GM12878 (cell line): Measurements from ENCODE around the gene PMF1. TPM values are rescaled to one million over a fixed set of nuclear protein-coding genes. Genes with fewer than 3 reads are reported as not detected.

ENCODE experiments used
- ATAC-seq: fragments of 200-7000 bp; cut with Tn5 transposase; 3 replicates; pipeline ENCODE4 v1.9.1; 2020; ENCODE audit warnings: mild to moderate bottlenecking, moderate library complexity
- BruUV-seq: library from RNA; stranded (reverse); fragments of 400-500 nt; replicated peaks from 2 replicates; lab custom pipeline; 2021; lab: Mats Ljungman, UMichigan
- CTCF ChIA-PET: fragments of 300-600 bp; sonication (Branson Sonifier 250); formaldehyde crosslinking; extraction: SDS; loops from one replicate; lab custom pipeline; 2021; ENCODE audit warnings: inconsistent platforms; lab: Yijun Ruan, JAX
- POLR2A ChIA-PET: fragments of 350-600 bp; formaldehyde crosslinking; extraction: SDS; loops from one replicate; lab custom pipeline; 2021; ENCODE audit warnings: inconsistent platforms; lab: Charles Lee
- RAD21 ChIA-PET: fragments of 300-600 bp; sonication (Branson Sonifier 250); formaldehyde crosslinking; loops from one replicate; lab custom pipeline; 2023; ENCODE audit warnings: antibody characterized with exemption; ENCODE audit not compliant: unreplicated experiment; lab: Charles Lee
- SMC1A ChIA-PET: fragments of 300-600 bp; sonication (Branson Sonifier 250); formaldehyde crosslinking; loops from one replicate; lab custom pipeline; 2023; ENCODE audit not compliant: unreplicated experiment, uncharacterized antibody; lab: Charles Lee
- DNase-seq: peaks from one replicate; pipeline ENCODE4 v3.0.0-alpha.2; 2011; ENCODE audit warnings: low read depth, low spot score
- FAIRE-seq: peaks from 3 replicates; lab custom pipeline; 2011; peaks lifted over from hg19 to GRCh38; lab: Jason Lieb, UNC
- H2AFZ ChIP-seq: 2 replicates; pipeline ENCODE4 v1.6.0; 2011; ENCODE audit warnings: low read depth, low read length, control low read depth; ENCODE audit not compliant: control insufficient read depth
- H3K27ac ChIP-seq: 2 replicates; pipeline ENCODE4 v1.5.1; 2011; ENCODE audit warnings: control low read depth; ENCODE audit not compliant: control insufficient read depth, insufficient read depth
- H3K27me3 ChIP-seq, 2 experiments: replicated peaks in 1 of 2; 2 replicates each; pipeline versions ENCODE4 v1.6.0 to v1.6.1; 2011; ENCODE audit warnings: low read length in 1 of 2; ENCODE audit not compliant: control insufficient read depth in 2 of 2, insufficient read depth in 2 of 2
- H3K36me3 ChIP-seq, 2 experiments: 2 replicates each; pipeline ENCODE4 v1.5.1; 2011; ENCODE audit warnings: low read length in 1 of 2; ENCODE audit not compliant: control insufficient read depth in 2 of 2, insufficient read depth in 2 of 2
- H3K4me1 ChIP-seq: 2 replicates; pipeline ENCODE4 v1.6.1; 2011; ENCODE audit warnings: mild to moderate bottlenecking, low read length, moderate library complexity, mixed read lengths; ENCODE audit not compliant: control insufficient read depth, insufficient read depth
- H3K4me2 ChIP-seq: 2 replicates; pipeline ENCODE4 v1.6.0; 2011; ENCODE audit warnings: control low read depth; ENCODE audit not compliant: control insufficient read depth, insufficient read depth
- H3K4me3 ChIP-seq: fragments of 200-600 bp; sonication (generic); 2 replicates; pipeline ENCODE4 v1.5.1; 2016
- H3K79me2 ChIP-seq: 2 replicates; pipeline ENCODE4 v1.6.0; 2011; ENCODE audit warnings: low read length; ENCODE audit not compliant: control insufficient read depth, insufficient read depth
- H3K9ac ChIP-seq: 2 replicates; pipeline ENCODE4 v1.8.0; 2011; ENCODE audit warnings: low read length, control low read depth, mixed read lengths; ENCODE audit not compliant: control insufficient read depth, insufficient read depth
- H3K9me3 ChIP-seq: replicated peaks from 3 replicates; pipeline ENCODE4 v1.5.1; 2011; ENCODE audit warnings: mild to moderate bottlenecking, low read length; ENCODE audit not compliant: control insufficient read depth, insufficient read depth
- H4K20me1 ChIP-seq: 2 replicates; pipeline ENCODE4 v1.6.0; 2011; ENCODE audit not compliant: control insufficient read depth, insufficient read depth
- CHD1 ChIP-seq: IDR thresholded peaks from 2 replicates; pipeline ENCODE4 v1.6.1; 2012; ENCODE audit warnings: low read depth, low read length, improper control_type of control experiment
- MEF2B ChIP-seq: fragments of 450-650 bp; IDR thresholded peaks from 2 replicates; pipeline ENCODE4 v1.6.1; 2018; ENCODE audit warnings: mild to moderate bottlenecking, moderate library complexity; ENCODE audit not compliant: partially characterized antibody, poor library complexity, severe bottlenecking
- NFXL1 ChIP-seq: fragments of 450-650 bp; IDR thresholded peaks from 2 replicates; pipeline ENCODE4 v1.6.1; 2017; ENCODE audit warnings: antibody characterized with exemption, mild to moderate bottlenecking, borderline replicate concordance
- RUNX3 ChIP-seq: IDR thresholded peaks from 2 replicates; pipeline ENCODE4 v1.6.1; 2012; ENCODE audit warnings: low read length, inconsistent platforms
- SMC3 ChIP-seq: IDR thresholded peaks from 2 replicates; pipeline ENCODE4 v1.6.1; 2011; ENCODE audit warnings: low read length, improper control_type of control experiment, borderline replicate concordance
- STAT3 ChIP-seq: IDR thresholded peaks from 2 replicates; pipeline ENCODE4 v1.6.1; 2011; ENCODE audit warnings: low read depth, low read length, improper control_type of control experiment
- TAF1 ChIP-seq: IDR thresholded peaks from 2 replicates; pipeline ENCODE4 v1.6.1; 2011; ENCODE audit warnings: mild to moderate bottlenecking, low read depth, low read length, borderline replicate concordance
- TCF3 ChIP-seq: IDR thresholded peaks from 2 replicates; pipeline ENCODE4 v1.6.1; 2012; ENCODE audit warnings: low read depth, mild to moderate bottlenecking, low read length, borderline replicate concordance; ENCODE audit not compliant: insufficient read depth
- ZNF622 ChIP-seq: fragments of 450-650 bp; IDR thresholded peaks from 2 replicates; pipeline ENCODE4 v1.6.1; 2017; ENCODE audit warnings: mild to moderate bottlenecking, inconsistent platforms
- WGBS: methylation state at CpG from one replicate; pipeline ENCODE4 v1.1.6; 2016; ENCODE audit warnings: low lambda C conversion rate; ENCODE audit not compliant: insufficient replicate concordance, insufficient coverage; ENCODE audit errors: missing lambda C conversion rate; 5-methylcytosine and 5-hydroxymethylcytosine counted together
- in situ Hi-C: fragments of 300-500 bp; cut with MboI; formaldehyde crosslinking; loops from 9 replicates; pipeline ENCODE4 v1.14.3; 2018; ENCODE audit warnings: mixed read lengths
- intact Hi-C: fragments of 100-400 bp; cut with micrococcal nuclease; formaldehyde crosslinking; loops from one replicate; pipeline ENCODE4 v1.14.2; 2022; ENCODE audit not compliant: unreplicated experiment
- polyA plus RNA-seq, 11 experiments: library from polyadenylated mRNA; depleted of rRNA in 4 of 11; unstranded in 6 of 11; stranded (reverse) in 5 of 11; fragments of >200 nt; fragmentation: Nextera tagmentation in 4 of 11; fragmentation: Illumina TruSeq in 1 of 11; extraction: Ambion mirVana in 4 of 11; extraction: Trizol in 1 of 11; gene quantifications; 1 replicate in 1 of 11; 2 replicates in 10 of 11; pipeline versions ENCODE4 v1.2.1 to v1.2.3, GENCODE V29; 2011 to 2016; ENCODE audit warnings: inconsistent platforms in 2 of 11, missing spikeins in 2 of 11, low read depth in 1 of 11
- total RNA-seq, 4 experiments: library from RNA; depleted of rRNA in 3 of 4; stranded (reverse); fragments of >200 nt in 3 of 4; fragmentation: Illumina TruSeq in 1 of 4; extraction: Trizol in 1 of 4; gene quantifications; 2 replicates each; pipeline versions ENCODE4 v1.2.1 to v1.2.3, GENCODE V29; 2013 to 2021

Gene PMF1
- total and polyA plus RNA-seq, 10 of the 15 experiments (the other 5 are each of a cell fraction or from before 2014, with no cell fraction given) = 6.7 to 105 (median 67.3) TPM

DNA sequence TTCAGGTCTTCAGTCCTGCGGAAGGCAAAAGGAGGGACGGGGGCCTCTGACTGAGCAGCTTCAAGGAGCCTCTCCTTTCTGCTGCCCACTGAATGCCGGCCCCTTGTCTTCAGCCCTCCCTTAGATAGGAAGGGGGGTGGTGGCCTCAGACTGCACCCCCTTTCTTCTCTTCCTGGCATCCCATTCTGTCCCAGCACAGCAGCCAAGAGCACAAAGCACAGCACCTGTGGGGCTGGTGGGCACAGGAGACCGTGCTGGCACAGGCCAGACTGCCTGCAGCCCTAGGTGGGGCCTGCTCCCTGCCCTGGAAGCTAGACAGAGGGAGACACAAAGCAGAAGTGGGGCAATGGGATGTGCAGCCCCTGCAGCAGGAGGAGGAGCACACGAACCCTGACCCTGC lies 36.8 kb downstream of the PMF1 start (continued):
- no peak for TF ChIP-seq MEF2B
- no peak for TF ChIP-seq NFXL1
- no peak for TF ChIP-seq SMC3
- no peak for TF ChIP-seq CHD1
- no peak for TF ChIP-seq TAF1
- TF ChIP-seq TCF3 = no peak
- no peak for TF ChIP-seq STAT3

DNA sequence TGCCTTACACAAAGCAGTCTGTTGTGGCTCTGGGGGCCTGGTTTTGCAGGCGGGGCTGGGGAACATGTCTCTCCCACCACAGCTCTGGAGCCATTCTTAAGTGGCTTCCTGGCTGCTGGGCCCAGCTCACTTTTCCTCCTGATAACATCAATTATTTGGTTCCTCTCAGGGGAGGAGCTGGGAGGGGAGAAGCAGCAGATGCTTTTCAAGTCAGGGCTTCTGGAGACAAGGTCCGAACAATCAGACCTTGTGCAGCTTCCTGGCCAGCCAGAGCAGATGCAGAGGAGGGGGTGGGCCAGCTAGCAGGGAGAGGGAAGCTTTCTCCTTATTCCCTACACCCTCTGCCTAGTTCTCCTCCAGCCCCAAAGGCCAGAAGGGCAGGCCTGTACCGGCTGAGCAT lies 38.7 kb downstream of the PMF1 start:
- POLR2A ChIA-PET = interaction anchor here (0.5 kb wide), 1 partner anchor 109 kb away, joined by 6 read pairs; no protein-coding TSS in a partner anchor
- in situ Hi-C loops (no loop called here), intact Hi-C loops (no loop called here)
- no peaks in the 10 kb centered on the region for H3K27me3 ChIP-seq
- no peak overlapping the region for H3K4me3 ChIP-seq
- no peak overlapping the region for H3K9ac ChIP-seq
- no peak overlapping the region for H2AFZ ChIP-seq
- CTCF ChIA-PET = interaction anchor here (0.8 to 1.5 kb wide), 3 partner anchors 10 to 106 kb away, joined by 3 read pairs; no protein-coding TSS in a partner anchor
- no peaks in the 10 kb centered on the region for H3K9me3 ChIP-seq
- FAIRE-seq (no peak), ATAC-seq (no peak), DNase-seq (no peak)
- no peak overlapping the region for H3K27ac ChIP-seq
- no peaks in the 10 kb centered on the region for H3K4me1 ChIP-seq
- H3K79me2 ChIP-seq = no peaks in the 10 kb centered on the region
- SMC1A ChIA-PET = interaction anchor here (1.2 kb wide), 1 partner anchor 23 kb away, joined by 4 read pairs; no protein-coding TSS in a partner anchor
- 65% methylated on average over 3 of the region's 3 CpGs for WGBS
- H3K4me2 ChIP-seq = no peak overlapping the region
- TF ChIP-seq ZNF622 (no peak), RUNX3 (no peak)
- BruUV-seq = no TSS peak
- H4K20me1 ChIP-seq = no peaks in the 10 kb centered on the region
- RAD21 ChIA-PET = interaction anchor here (0.6 kb wide), 1 partner anchor 127 kb away, joined by 3 read pairs; no protein-coding TSS in a partner anchor
- peaks cover 13 to 43% of the 10 kb centered on the region in 2 experiments for H3K36me3 ChIP-seq
